C4-2B (cell line): ENCODE measurements around the gene TRERF1.
"Not testable (repeated sequence)": the region's sequence is repeated elsewhere in the genome, so short reads cannot be mapped to it uniquely, and the experiment has no call there.

Experiments
- CTCF ChIP-seq: fragments of 450-650 bp; conservative IDR thresholded peaks from 2 replicates; pipeline ENCODE4 v1.5.1; 2017; ENCODE audit warnings: mild to moderate bottlenecking
- ZFX ChIP-seq: fragments of 450-650 bp; IDR thresholded peaks from 2 replicates; pipeline ENCODE4 v1.6.1; 2017

DNA sequence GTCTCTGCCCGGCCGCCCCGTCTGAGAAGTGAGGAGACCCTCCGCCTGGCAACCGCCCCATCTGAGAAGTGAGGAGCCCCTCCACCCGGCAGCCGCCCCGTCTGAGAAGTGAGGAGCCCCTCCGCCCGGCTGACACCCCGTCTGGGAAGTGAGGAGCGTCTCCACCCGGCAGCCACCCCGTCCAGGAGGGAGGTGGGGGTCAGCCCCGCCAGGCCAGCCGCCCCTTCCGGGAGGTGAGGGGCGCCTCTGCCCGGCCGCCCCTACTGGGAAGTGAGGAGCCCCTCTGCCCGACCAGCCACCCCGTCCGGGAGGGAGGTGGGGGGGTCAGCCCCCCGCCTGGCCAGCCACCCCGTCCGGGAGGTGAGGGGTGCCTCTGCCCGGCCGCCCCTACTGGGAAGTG lies 14.7 kb upstream of the TRERF1 start:
- not testable (repeated sequence) for TF ChIP-seq CTCF, ZFX
